Hepatocyte (in vitro differentiated cells): ENCODE measurements around the gene CLCN1. TPM values are rescaled to one million over a fixed set of nuclear protein-coding genes. Genes with fewer than 3 reads are reported as not detected.
"Not testable (repeated sequence)": the region's sequence is repeated elsewhere in the genome, so short reads cannot be mapped to it uniquely, and the experiment has no call there.

Experiments used
- DNase-seq: peaks from one replicate; pipeline ENCODE4 v3.0.0-alpha.2; 2016; ENCODE audit warnings: low spot score
- H2AFZ ChIP-seq: fragments of 200-600 bp; sonication (generic); 2 replicates; pipeline ENCODE4 v1.6.0; 2016; ENCODE audit warnings: antibody characterized with exemption, mild to moderate bottlenecking
- H3K27ac ChIP-seq: fragments of 200-600 bp; sonication (generic); 2 replicates; pipeline ENCODE4 v1.5.1; 2016; ENCODE audit warnings: mild to moderate bottlenecking
- H3K27me3 ChIP-seq: fragments of 200-600 bp; sonication (generic); 2 replicates; pipeline ENCODE4 v1.6.1; 2016
- H3K36me3 ChIP-seq: fragments of 200-600 bp; sonication (generic); replicated peaks from 2 replicates; pipeline ENCODE4 v1.5.1; 2016; ENCODE audit warnings: low read depth; ENCODE audit not compliant: insufficient read depth
- H3K4me1 ChIP-seq: fragments of 200-600 bp; sonication (generic); 2 replicates; pipeline ENCODE4 v1.5.1; 2016; ENCODE audit warnings: mild to moderate bottlenecking, moderate library complexity; ENCODE audit not compliant: insufficient read depth
- H3K4me2 ChIP-seq: fragments of 200-600 bp; sonication (generic); 2 replicates; pipeline ENCODE4 v1.6.0; 2016
- H3K4me3 ChIP-seq: fragments of 200-600 bp; sonication (generic); 2 replicates; pipeline ENCODE4 v1.5.1; 2016; ENCODE audit warnings: mild to moderate bottlenecking
- H3K79me2 ChIP-seq: fragments of 200-600 bp; sonication (generic); 2 replicates; pipeline ENCODE4 v1.6.0; 2017; ENCODE audit warnings: mild to moderate bottlenecking
- H3K9me2 ChIP-seq: fragments of 200-600 bp; sonication (generic); replicated peaks from 2 replicates; pipeline ENCODE4 v1.6.0; 2017; ENCODE audit warnings: mild to moderate bottlenecking; ENCODE audit not compliant: insufficient read depth
- H3K9me3 ChIP-seq: fragments of 200-600 bp; sonication (generic); 2 replicates; pipeline ENCODE4 v1.5.1; 2016; ENCODE audit warnings: low read depth, mild to moderate bottlenecking
- H4K20me1 ChIP-seq: fragments of 200-600 bp; sonication (generic); 2 replicates; pipeline ENCODE4 v1.6.0; 2016; ENCODE audit warnings: mild to moderate bottlenecking; ENCODE audit not compliant: insufficient read depth, poor library complexity, severe bottlenecking
- CTCF ChIP-seq: fragments of 200-600 bp; sonication (generic); IDR thresholded peaks from 2 replicates; pipeline ENCODE4 v1.5.1; 2016; ENCODE audit warnings: antibody characterized with exemption, mild to moderate bottlenecking; ENCODE audit not compliant: poor library complexity
- EZH2 ChIP-seq: fragments of 200-600 bp; sonication (generic); IDR thresholded peaks from 2 replicates; pipeline ENCODE4 v1.6.1; 2016; ENCODE audit warnings: antibody characterized with exemption, mild to moderate bottlenecking, borderline replicate concordance
- EZH2phosphoT487 ChIP-seq: fragments of 200-600 bp; sonication (generic); IDR thresholded peaks from one replicate; pipeline ENCODE4 v1.6.1; 2018; ENCODE audit warnings: antibody characterized with exemption, mild to moderate bottlenecking, low read depth, moderate library complexity; ENCODE audit not compliant: unreplicated experiment, severe bottlenecking
- WGBS: methylation state at CpG from one replicate; pipeline ENCODE4 v1.1.6; 2016; ENCODE audit warnings: low lambda C conversion rate; ENCODE audit errors: missing lambda C conversion rate; 5-methylcytosine and 5-hydroxymethylcytosine counted together
- polyA plus RNA-seq: library from polyadenylated mRNA; unstranded; fragments of >200 nt; fragmentation: Nextera tagmentation; extraction: Ambion mirVana; gene quantifications from 2 replicates; pipeline ENCODE4 v1.2.1, GENCODE V29; 2016
- total RNA-seq: library from RNA; depleted of rRNA; stranded (reverse); fragments of >200 nt; gene quantifications from 2 replicates; pipeline ENCODE4 v1.2.3, GENCODE V29; 2014

The CLCN1 gene
- total and polyA plus RNA-seq, 2 experiments from 2014 or later, result 0.07 TPM; not detected in 1

- 96% methylated on average over 9 of the region's 9 CpGs for WGBS
- Histone ChIP-seq H3K79me2 (peaks cover 2% of the 10 kb centered on the region), H2AFZ (no peak overlapping the region), H4K20me1 (peaks cover 22% of the 10 kb centered on the region), H3K4me1 (peaks cover 37% of the 10 kb centered on the region), H3K4me3 (no peak overlapping the region), H3K9me3 (no peaks in the 10 kb centered on the region), H3K4me2 (no peak overlapping the region), H3K27me3 (no peaks in the 10 kb centered on the region), H3K9me2 (no peaks in the 10 kb centered on the region), H3K36me3 (no peaks in the 10 kb centered on the region), H3K27ac (no peak overlapping the region)
- TF ChIP-seq CTCF, result no peak
- TF ChIP-seq EZH2, result no peak
- TF ChIP-seq EZH2phosphoT487, result no peak
- DNase-seq, result no peak
These were observed 74.9 kb downstream of the CLCN1 start for GRCh38 chr7:143390773-143391317.

- H3K9me2 ChIP-seq, result no peaks in the 10 kb centered on the region
- no peaks in the 10 kb centered on the region for H3K79me2 ChIP-seq
- no peaks in the 10 kb centered on the region for H3K27me3 ChIP-seq
- DNase-seq, result no peak
- H3K36me3 ChIP-seq, result no peaks in the 10 kb centered on the region
- no peak overlapping the region for H3K4me3 ChIP-seq
- H4K20me1 ChIP-seq, result peaks cover 13% of the 10 kb centered on the region
- TF ChIP-seq CTCF (no peak), EZH2 (no peak), EZH2phosphoT487 (no peak)
- no peak overlapping the region for H2AFZ ChIP-seq
- WGBS, result 85% methylated on average over 24 of the region's 24 CpGs
- H3K27ac ChIP-seq, result peak overlapping the region; percentile 81
- no peaks in the 10 kb centered on the region for H3K9me3 ChIP-seq
- peaks cover 38% of the 10 kb centered on the region for H3K4me1 ChIP-seq
- no peak overlapping the region for H3K4me2 ChIP-seq
These were observed 75.8 kb downstream of the CLCN1 start for GRCh38 chr7:143391462-143392404.

- H3K9me2 ChIP-seq, H3K4me2 ChIP-seq, H3K4me3 ChIP-seq, H4K20me1 ChIP-seq, H3K9me3 ChIP-seq, DNase-seq, H2AFZ ChIP-seq, H3K79me2 ChIP-seq, H3K36me3 ChIP-seq, H3K27me3 ChIP-seq: not testable (repeated sequence)
- WGBS, result 97% methylated on average over 8 of the region's 8 CpGs
- Histone ChIP-seq H3K4me1 (peaks cover 35% of the 10 kb centered on the region), H3K27ac (peak overlapping the region; percentile 81)
These were observed 76.5 kb downstream of the CLCN1 start for GRCh38 chr7:143392427-143392826.

GRCh38 chr7:143392875-143393266 is 77.0 kb downstream of the CLCN1 start:
- Histone ChIP-seq H3K27me3 (no peaks in the 10 kb centered on the region), H3K27ac (no peak overlapping the region), H3K9me3 (no peaks in the 10 kb centered on the region), H3K4me2 (peak overlapping the region; percentile 37), H4K20me1 (peaks cover 5% of the 10 kb centered on the region), H2AFZ (no peak overlapping the region), H3K4me1 (peaks cover 35% of the 10 kb centered on the region), H3K36me3 (no peaks in the 10 kb centered on the region), H3K79me2 (no peaks in the 10 kb centered on the region), H3K9me2 (no peaks in the 10 kb centered on the region), H3K4me3 (no peak overlapping the region)
- no peak for TF ChIP-seq EZH2
- DNase-seq, result no peak
- WGBS, result 95% methylated on average over 6 of the region's 6 CpGs
